Adipocyte (in vitro differentiated cells): ENCODE measurements around the gene WDR6.
"Not testable (repeated sequence)": the region's sequence is repeated elsewhere in the genome, so short reads cannot be mapped to it uniquely, and the experiment has no call there.

Experiments used
- DNase-seq: peaks from one replicate; pipeline ENCODE4 v3.0.0-alpha.2; 2015; ENCODE audit warnings: low read depth
- H3K27me3 ChIP-seq: replicated peaks from 2 replicates; pipeline ENCODE4 v1.7.0; 2013; ENCODE audit warnings: mild to moderate bottlenecking, low read length, moderate library complexity; ENCODE audit not compliant: control insufficient read depth, insufficient read depth
- H3K36me3 ChIP-seq: 2 replicates; pipeline ENCODE4 v1.7.0; 2013; ENCODE audit warnings: low read length, mild to moderate bottlenecking, moderate library complexity; ENCODE audit not compliant: control insufficient read depth, insufficient read depth, severe bottlenecking
- H3K4me1 ChIP-seq: 2 replicates; pipeline ENCODE4 v1.7.0; 2013; ENCODE audit warnings: mild to moderate bottlenecking, low read length, moderate library complexity; ENCODE audit not compliant: control insufficient read depth, insufficient read depth
- H3K4me3 ChIP-seq: 2 replicates; pipeline ENCODE4 v1.7.0; 2013; ENCODE audit warnings: mild to moderate bottlenecking, low read length, moderate library complexity
- H3K9ac ChIP-seq: 2 replicates; pipeline ENCODE4 v1.7.0; 2013; ENCODE audit warnings: mild to moderate bottlenecking, low read length, moderate library complexity
- H3K9me3 ChIP-seq: 2 replicates; pipeline ENCODE4 v1.7.0; 2013; ENCODE audit warnings: mild to moderate bottlenecking, low read length, moderate library complexity; ENCODE audit not compliant: control insufficient read depth

The WDR6 gene

GRCh38 chr3:49007771-49008528, 759 bp downstream of the WDR6 start:
- H3K9me3 ChIP-seq, result no peaks in the 10 kb centered on the region
- DNase-seq, result peak; percentile 94
- no peaks in the 10 kb centered on the region for H3K27me3 ChIP-seq
- H3K4me3 ChIP-seq, result peak overlapping the region; percentile 92
- H3K9ac ChIP-seq, result peak overlapping the region; percentile 95
- peaks cover 18% of the 10 kb centered on the region for H3K4me1 ChIP-seq
- peaks cover 5% of the 10 kb centered on the region for H3K36me3 ChIP-seq

- H3K4me1 ChIP-seq, result peaks cover 18% of the 10 kb centered on the region
- H3K9ac ChIP-seq, result peak overlapping the region; percentile 75
- H3K9me3 ChIP-seq, H3K36me3 ChIP-seq, DNase-seq, H3K27me3 ChIP-seq: not testable (repeated sequence)
- H3K4me3 ChIP-seq, result peak overlapping the region; percentile 92
Measured at GRCh38 chr3:49008627-49009026, 1.4 kb downstream of the WDR6 start.

DNA sequence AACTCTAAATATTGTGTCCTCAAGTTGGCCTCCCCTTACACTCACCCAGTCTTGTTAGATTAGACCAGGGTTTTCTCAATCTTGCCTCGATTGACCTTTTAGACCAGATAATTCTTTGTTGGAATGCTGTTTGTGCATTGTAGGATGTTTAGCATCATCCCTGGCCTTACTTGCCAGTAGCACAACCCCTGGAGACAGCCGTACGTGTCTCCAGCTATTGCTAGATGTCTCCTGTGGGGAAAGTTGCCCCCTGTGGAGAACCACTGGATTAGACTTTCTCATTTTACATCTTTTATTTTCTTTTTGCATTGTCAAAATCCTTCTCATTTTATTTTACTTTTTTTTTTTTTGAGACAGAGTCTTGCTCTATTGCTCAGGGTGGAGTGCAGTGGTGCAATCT, 2.2 kb downstream of the WDR6 start:
- no peak for DNase-seq
- H3K36me3 ChIP-seq, result peaks cover 8% of the 10 kb centered on the region

GRCh38 chr3:49012441-49013017, 5.3 kb downstream of the WDR6 start:
- H3K27me3 ChIP-seq, result no peaks in the 10 kb centered on the region
- H3K4me3 ChIP-seq, result no peak overlapping the region
- no peak overlapping the region for H3K9ac ChIP-seq
- peaks cover 12% of the 10 kb centered on the region for H3K4me1 ChIP-seq
- DNase-seq, result no peak
- no peaks in the 10 kb centered on the region for H3K9me3 ChIP-seq
- H3K36me3 ChIP-seq, result peaks cover 27% of the 10 kb centered on the region

More for the DNA sequence above, 2.2 kb downstream of the WDR6 start:
- Histone ChIP-seq H3K4me3 (no peak overlapping the region), H3K27me3 (no peaks in the 10 kb centered on the region), H3K4me1 (peaks cover 18% of the 10 kb centered on the region), H3K9ac (no peak overlapping the region), H3K9me3 (no peaks in the 10 kb centered on the region)

DNA sequence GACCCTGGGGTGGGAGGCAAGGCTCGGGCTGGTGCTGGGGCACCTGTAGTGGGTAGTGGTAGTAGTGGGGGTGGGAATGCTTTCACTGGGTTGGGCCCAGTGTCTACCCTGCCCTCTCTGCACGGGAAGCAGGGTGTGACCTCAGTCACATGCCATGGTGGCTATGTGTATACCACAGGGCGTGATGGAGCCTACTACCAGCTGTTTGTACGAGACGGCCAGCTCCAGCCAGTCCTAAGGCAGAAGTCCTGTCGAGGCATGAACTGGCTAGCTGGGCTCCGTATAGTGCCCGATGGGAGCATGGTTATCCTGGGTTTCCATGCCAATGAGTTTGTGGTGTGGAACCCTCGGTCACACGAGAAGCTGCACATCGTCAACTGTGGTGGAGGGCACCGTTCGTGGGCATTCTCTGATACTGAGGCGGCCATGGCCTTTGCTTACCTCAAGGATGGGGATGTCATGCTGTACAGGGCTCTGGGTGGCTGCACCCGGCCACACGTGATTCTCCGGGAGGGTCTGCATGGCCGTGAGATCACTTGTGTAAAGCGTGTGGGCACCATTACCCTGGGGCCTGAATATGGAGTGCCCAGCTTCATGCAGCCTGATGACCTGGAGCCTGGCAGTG, 6.0 kb downstream of the WDR6 start:
- Histone ChIP-seq H3K27me3 (no peaks in the 10 kb centered on the region), H3K9me3 (no peaks in the 10 kb centered on the region), H3K4me1 (peaks cover 12% of the 10 kb centered on the region), H3K9ac (no peak overlapping the region), H3K4me3 (no peak overlapping the region), H3K36me3 (peaks cover 27% of the 10 kb centered on the region)
- no peak for DNase-seq

GRCh38 chr3:49013738-49014660, 6.8 kb downstream of the WDR6 start:
- Histone ChIP-seq H3K9ac (no peak overlapping the region), H3K36me3 (peaks cover 27% of the 10 kb centered on the region), H3K4me1 (peaks cover 12% of the 10 kb centered on the region), H3K27me3 (no peaks in the 10 kb centered on the region), H3K4me3 (no peak overlapping the region), H3K9me3 (no peaks in the 10 kb centered on the region)
- DNase-seq, result no peak

GRCh38 chr3:49015072-49015471, 7.9 kb downstream of the WDR6 start:
- no peak for DNase-seq
- Histone ChIP-seq H3K4me1 (peaks cover 22% of the 10 kb centered on the region), H3K36me3 (peaks cover 27% of the 10 kb centered on the region), H3K9me3 (no peaks in the 10 kb centered on the region), H3K9ac (no peak overlapping the region), H3K27me3 (no peaks in the 10 kb centered on the region), H3K4me3 (no peak overlapping the region)

DNA sequence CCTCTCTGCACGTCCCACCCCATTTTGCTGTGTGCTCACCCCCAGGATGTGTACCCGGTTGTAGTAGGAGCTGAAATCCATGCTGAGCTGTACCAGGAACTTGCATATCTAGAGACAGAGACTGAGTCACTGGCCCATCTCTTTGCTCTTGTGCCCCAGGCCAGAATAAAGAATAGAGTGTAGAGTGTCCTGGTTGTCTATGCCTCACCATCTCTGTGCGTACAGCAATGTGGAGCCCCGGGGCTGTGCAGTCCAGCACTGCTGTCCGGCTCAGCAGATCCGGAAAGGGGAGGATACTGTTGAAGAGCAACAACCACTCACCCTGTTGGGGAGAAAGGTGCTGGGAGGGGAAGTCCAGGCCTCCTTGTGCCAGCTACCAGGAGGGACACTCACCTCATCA, 8.6 kb downstream of the WDR6 start:
- Histone ChIP-seq H3K4me3 (no peak overlapping the region), H3K4me1 (peaks cover 26% of the 10 kb centered on the region), H3K27me3 (no peaks in the 10 kb centered on the region), H3K9ac (no peak overlapping the region), H3K36me3 (peaks cover 27% of the 10 kb centered on the region), H3K9me3 (no peaks in the 10 kb centered on the region)
- no peak for DNase-seq

GRCh38 chr3:49016414-49017228, 9.4 kb downstream of the WDR6 start:
- Histone ChIP-seq H3K9me3 (no peaks in the 10 kb centered on the region), H3K9ac (peak overlapping the region; percentile 88), H3K4me3 (no peak overlapping the region), H3K27me3 (no peaks in the 10 kb centered on the region), H3K36me3 (peaks cover 27% of the 10 kb centered on the region), H3K4me1 (peaks cover 26% of the 10 kb centered on the region)
- no peak for DNase-seq

- no peaks in the 10 kb centered on the region for H3K9me3 ChIP-seq
- peak overlapping the region; percentile 91 for H3K4me3 ChIP-seq
- H3K9ac ChIP-seq, result peak overlapping the region; percentile 88
- no peaks in the 10 kb centered on the region for H3K27me3 ChIP-seq
- peaks cover 27% of the 10 kb centered on the region for H3K4me1 ChIP-seq
- H3K36me3 ChIP-seq, result peaks cover 27% of the 10 kb centered on the region
- peak; percentile 21 for DNase-seq
Measured at GRCh38 chr3:49017229-49017970, 10.2 kb downstream of the WDR6 start.
